ENCODE data around the gene CXCL17. TPM values are rescaled to one million over a fixed set of nuclear protein-coding genes. Genes with fewer than 3 reads are reported as not detected.

CXCL17 gene
- total RNA-seq, 1 experiment from 2014 or later = 1.1 TPM

DNA sequence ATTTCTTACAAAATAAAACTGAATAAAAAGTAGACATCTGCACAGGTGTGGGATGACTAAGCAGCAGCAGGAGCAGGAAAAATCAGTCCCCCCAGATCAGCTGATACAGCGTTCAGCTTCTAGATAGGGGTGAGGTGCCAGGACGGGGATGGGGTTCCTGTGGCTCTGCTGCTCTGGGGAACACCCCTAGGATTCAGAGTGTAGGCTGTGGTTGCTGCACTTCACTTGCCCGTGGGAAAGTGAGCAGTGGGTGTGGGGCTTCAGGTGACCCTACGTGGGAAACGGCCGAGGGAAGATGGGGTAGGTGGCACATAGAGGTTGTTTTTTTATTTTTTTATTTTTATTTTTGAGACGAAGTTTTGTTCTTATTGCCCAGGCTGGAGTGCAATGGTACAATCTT lies 3.2 kb upstream of the CXCL17 start:
- Histone ChIP-seq H3K9me3 (no peaks in the 10 kb centered on the region), H3K4me3 (ENCODE audit: low read depth, low read length) (no peak overlapping the region), H3K4me1 (peaks cover 61% of the 10 kb centered on the region), H3K27me3 (replicated peaks; ENCODE audit: control insufficient read depth, insufficient read depth, low read length) (no peaks in the 10 kb centered on the region), H3K36me3 (ENCODE audit: control insufficient read depth, insufficient read depth, low read length) (no peaks in the 10 kb centered on the region)
- no TSS peak for BruUV-seq (replicated peaks)
- TF ChIP-seq, protein P1, sequence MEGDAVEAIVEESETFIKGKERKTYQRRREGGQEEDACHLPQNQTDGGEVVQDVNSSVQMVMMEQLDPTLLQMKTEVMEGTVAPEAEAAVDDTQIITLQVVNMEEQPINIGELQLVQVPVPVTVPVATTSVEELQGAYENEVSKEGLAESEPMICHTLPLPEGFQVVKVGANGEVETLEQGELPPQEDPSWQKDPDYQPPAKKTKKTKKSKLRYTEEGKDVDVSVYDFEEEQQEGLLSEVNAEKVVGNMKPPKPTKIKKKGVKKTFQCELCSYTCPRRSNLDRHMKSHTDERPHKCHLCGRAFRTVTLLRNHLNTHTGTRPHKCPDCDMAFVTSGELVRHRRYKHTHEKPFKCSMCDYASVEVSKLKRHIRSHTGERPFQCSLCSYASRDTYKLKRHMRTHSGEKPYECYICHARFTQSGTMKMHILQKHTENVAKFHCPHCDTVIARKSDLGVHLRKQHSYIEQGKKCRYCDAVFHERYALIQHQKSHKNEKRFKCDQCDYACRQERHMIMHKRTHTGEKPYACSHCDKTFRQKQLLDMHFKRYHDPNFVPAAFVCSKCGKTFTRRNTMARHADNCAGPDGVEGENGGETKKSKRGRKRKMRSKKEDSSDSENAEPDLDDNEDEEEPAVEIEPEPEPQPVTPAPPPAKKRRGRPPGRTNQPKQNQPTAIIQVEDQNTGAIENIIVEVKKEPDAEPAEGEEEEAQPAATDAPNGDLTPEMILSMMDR (IDR thresholded peaks at IDR 0.05; ENCODE audit: insufficient read depth in 1 of 2, low read depth in 1 of 2, low read length in 1 of 2, severe bottlenecking in 1 of 2, unreplicated experiment in 1 of 2) = no peak
- POLR2A ChIA-PET = interaction anchor here (0.6 kb wide), 1 partner anchor 84 kb away, joined by 3 read pairs; no protein-coding TSS in a partner anchor
- H3K27ac Mint-ChIP-seq (ENCODE audit: unreplicated experiment) = no peak overlapping the region
- intact Hi-C loops (cut with micrococcal nuclease; ENCODE audit: unreplicated experiment) = no loop called here
- no peaks in the 10 kb centered on the region for H3K9me3 Mint-ChIP-seq (ENCODE audit: unreplicated experiment)
- no peak overlapping the region for H3K4me3 Mint-ChIP-seq (ENCODE audit: unreplicated experiment)
- no peaks in the 10 kb centered on the region for H3K36me3 Mint-ChIP-seq (ENCODE audit: insufficient read depth, unreplicated experiment)
- no peaks in the 10 kb centered on the region for H3K27me3 Mint-ChIP-seq (ENCODE audit: insufficient read depth, unreplicated experiment)
- CTCF ChIA-PET = interaction anchor here (0.6 kb wide), 1 partner anchor 48 kb away, joined by 3 read pairs; no protein-coding TSS in a partner anchor
- peaks cover 24% of the 10 kb centered on the region for H3K4me1 Mint-ChIP-seq (ENCODE audit: low read depth, unreplicated experiment)
- DNase-seq = no peak

- Histone ChIP-seq H3K27me3 (replicated peaks; ENCODE audit: control insufficient read depth, insufficient read depth, low read length) (no peaks in the 10 kb centered on the region), H3K36me3 (ENCODE audit: control insufficient read depth, insufficient read depth, low read length) (no peaks in the 10 kb centered on the region), H3K4me3 (ENCODE audit: low read depth, low read length) (no peak overlapping the region), H3K4me1 (peaks cover 51% of the 10 kb centered on the region), H3K9me3 (no peaks in the 10 kb centered on the region)
- no TSS peak for BruUV-seq (replicated peaks)
- TF ChIP-seq, protein P1 (IDR thresholded peaks at IDR 0.05; ENCODE audit: insufficient read depth in 1 of 2, low read depth in 1 of 2, low read length in 1 of 2, severe bottlenecking in 1 of 2, unreplicated experiment in 1 of 2) = no peak
- Mint-ChIP-seq H3K9me3 (ENCODE audit: unreplicated experiment) (no peaks in the 10 kb centered on the region), H3K4me3 (ENCODE audit: unreplicated experiment) (peak overlapping the region; percentile 13), H3K4me1 (ENCODE audit: low read depth, unreplicated experiment) (peaks cover 34% of the 10 kb centered on the region), H3K27me3 (ENCODE audit: insufficient read depth, unreplicated experiment) (no peaks in the 10 kb centered on the region), H3K36me3 (ENCODE audit: insufficient read depth, unreplicated experiment) (no peaks in the 10 kb centered on the region), H3K27ac (ENCODE audit: unreplicated experiment) (peak overlapping the region; percentile 65)
- ChIA-PET POLR2A (interaction anchor here (1.0 kb wide), 1 partner anchor 21 kb away, joined by 3 read pairs; no protein-coding TSS in a partner anchor), CTCF (interaction anchor here (0.7 to 1.0 kb wide), 2 partner anchors 21 to 85 kb away, joined by 4 to 5 read pairs; no protein-coding TSS in a partner anchor)
- intact Hi-C loops (cut with micrococcal nuclease; ENCODE audit: unreplicated experiment) = no loop called here
- DNase-seq = peak; percentile 56 to 65
Measured at GRCh38 chr19:42443944-42444398, 1.2 kb upstream of the CXCL17 start.

DNA sequence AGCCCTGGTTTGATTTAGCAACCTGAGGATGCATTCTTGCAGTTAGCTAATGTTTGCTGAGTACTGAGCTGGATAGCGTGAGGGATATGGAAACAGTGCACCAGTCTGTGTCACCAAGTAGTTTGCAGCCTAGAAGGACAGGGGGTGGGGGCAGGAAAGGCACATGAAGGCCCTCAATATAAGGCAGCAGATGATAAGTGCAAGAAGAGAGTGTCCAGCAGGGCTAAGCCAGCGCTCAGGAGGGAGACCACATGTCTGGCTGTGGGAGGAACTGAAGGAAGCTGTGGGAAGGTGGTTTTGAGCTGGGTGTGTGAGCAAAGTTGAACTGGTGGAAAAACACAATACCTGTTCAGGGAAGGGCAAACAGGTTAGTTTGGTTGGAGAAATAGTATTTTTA lies 1.7 kb downstream of the CXCL17 start:
- no peak overlapping the region for H3K4me3 ChIP-seq (ENCODE audit: low read depth, low read length)
- no TSS peak for BruUV-seq (replicated peaks)
- H3K36me3 ChIP-seq (ENCODE audit: control insufficient read depth, insufficient read depth, low read length) = no peaks in the 10 kb centered on the region
- Mint-ChIP-seq H3K27ac (ENCODE audit: unreplicated experiment) (peak overlapping the region; percentile 61), H3K27me3 (ENCODE audit: insufficient read depth, unreplicated experiment) (no peaks in the 10 kb centered on the region), H3K9me3 (ENCODE audit: unreplicated experiment) (no peaks in the 10 kb centered on the region), H3K4me3 (ENCODE audit: unreplicated experiment) (peak overlapping the region; percentile 20), H3K36me3 (ENCODE audit: insufficient read depth, unreplicated experiment) (peaks cover 5% of the 10 kb centered on the region), H3K4me1 (ENCODE audit: low read depth, unreplicated experiment) (peaks cover 42% of the 10 kb centered on the region)
- no peaks in the 10 kb centered on the region for H3K9me3 ChIP-seq
- intact Hi-C loops (cut with micrococcal nuclease; ENCODE audit: unreplicated experiment) = no loop called here
- peak; percentile 54 to 56 for DNase-seq
- H3K27me3 ChIP-seq (replicated peaks; ENCODE audit: control insufficient read depth, insufficient read depth, low read length) = no peaks in the 10 kb centered on the region
- peaks cover 55% of the 10 kb centered on the region for H3K4me1 ChIP-seq
- ChIA-PET POLR2A (interaction anchor here (0.6 to 1.9 kb wide), 4 partner anchors 9 to 55 kb away, joined by 3 to 16 read pairs (median 4); no protein-coding TSS in a partner anchor), CTCF (interaction anchor here (0.6 to 2.4 kb wide), 12 partner anchors 9 to 198 kb away, joined by 3 to 37 read pairs (median 5); partner anchors contain the start of gene CEACAM1)
- TF ChIP-seq, protein P1 (IDR thresholded peaks at IDR 0.05; ENCODE audit: insufficient read depth in 1 of 2, low read depth in 1 of 2, low read length in 1 of 2, severe bottlenecking in 1 of 2, unreplicated experiment in 1 of 2) = no peak

All from Caco-2 (cell line).